Neuronal stem cell (in vitro differentiated cells): ENCODE results near the gene GPR32.

Experiments used
- DNase-seq: peaks from one replicate; pipeline ENCODE4 v3.0.0-alpha.2; 2013; ENCODE audit warnings: low spot score
- H2AFZ ChIP-seq: one replicate; pipeline ENCODE4 v1.6.1; 2013; ENCODE audit warnings: mild to moderate bottlenecking, low read length, inconsistent platforms
- H2AK5ac ChIP-seq: 2 replicates; pipeline ENCODE4 v1.6.1; 2013; ENCODE audit warnings: low read depth, mild to moderate bottlenecking, inconsistent platforms, low read length, moderate library complexity, mixed read lengths
- H2BK120ac ChIP-seq: 2 replicates; pipeline ENCODE4 v1.6.1; 2013; ENCODE audit warnings: low read depth, mild to moderate bottlenecking, inconsistent platforms, low read length, moderate library complexity, mixed read lengths
- H2BK12ac ChIP-seq: one replicate; pipeline ENCODE4 v1.6.1; 2013; ENCODE audit warnings: low read length, inconsistent platforms
- H2BK15ac ChIP-seq: 2 replicates; pipeline ENCODE4 v1.6.1; 2013; ENCODE audit warnings: mild to moderate bottlenecking, low read length, inconsistent platforms, mixed read lengths
- H2BK5ac ChIP-seq: one replicate; pipeline ENCODE4 v1.6.1; 2013; ENCODE audit warnings: inconsistent platforms, mild to moderate bottlenecking, low read length, moderate library complexity
- H3K14ac ChIP-seq: one replicate; pipeline ENCODE4 v1.6.1; 2013; ENCODE audit warnings: low read length, inconsistent platforms
- H3K18ac ChIP-seq: 2 replicates; pipeline ENCODE4 v1.6.1; 2013; ENCODE audit warnings: low read length, inconsistent platforms
- H3K23ac ChIP-seq: 2 replicates; pipeline ENCODE4 v1.6.1; 2013; ENCODE audit warnings: low read depth, mild to moderate bottlenecking, mixed read lengths, low read length, inconsistent platforms; ENCODE audit not compliant: poor library complexity
- H3K27ac ChIP-seq: replicated peaks from 3 replicates; pipeline ENCODE4 v1.5.1; 2013; ENCODE audit warnings: low read length, inconsistent platforms
- H3K27me3 ChIP-seq, 3 experiments: 2 replicates each; pipeline ENCODE4 v1.6.1; 2013; ENCODE audit warnings: low read length in 3 of 3, mild to moderate bottlenecking in 2 of 3, inconsistent platforms in 1 of 3, low read depth in 1 of 3, mixed read lengths in 1 of 3, moderate library complexity in 1 of 3; ENCODE audit not compliant: control insufficient read depth in 3 of 3, insufficient read depth in 3 of 3
- H3K36me3 ChIP-seq, 2 donors: replicated peaks in 1 of 2; 2 replicates each; pipeline ENCODE4 v1.6.1; 2013; ENCODE audit warnings: low read length in 2 of 2; ENCODE audit not compliant: control insufficient read depth in 2 of 2, insufficient read depth in 2 of 2
- H3K4ac ChIP-seq: 2 replicates; pipeline ENCODE4 v1.6.1; 2013; ENCODE audit warnings: inconsistent platforms, mild to moderate bottlenecking, low read length, moderate library complexity
- H3K4me1 ChIP-seq, 2 donors: 1 replicate in 1 of 2; 2 replicates in 1 of 2; pipeline ENCODE4 v1.6.1; 2013; ENCODE audit warnings: low read length in 2 of 2, low read depth in 1 of 2; ENCODE audit not compliant: control insufficient read depth in 2 of 2, insufficient read depth in 1 of 2
- H3K4me2 ChIP-seq: one replicate; pipeline ENCODE4 v1.6.1; 2013; ENCODE audit warnings: mild to moderate bottlenecking, low read length, inconsistent platforms; ENCODE audit not compliant: insufficient read depth, poor library complexity, severe bottlenecking
- H3K4me3 ChIP-seq, 2 donors: 2 replicates each; pipeline ENCODE4 v1.5.1; 2013; ENCODE audit warnings: low read length in 2 of 2, mild to moderate bottlenecking in 2 of 2, inconsistent platforms in 1 of 2, moderate library complexity in 1 of 2
- H3K79me1 ChIP-seq: one replicate; pipeline ENCODE4 v1.6.1; 2013; ENCODE audit warnings: low read depth, mild to moderate bottlenecking, inconsistent platforms, low read length, moderate library complexity
- H3K9ac ChIP-seq: one replicate; pipeline ENCODE4 v1.6.1; 2013; ENCODE audit warnings: mild to moderate bottlenecking, low read depth, low read length, inconsistent platforms; ENCODE audit not compliant: poor library complexity
- H3K9me3 ChIP-seq, 2 donors: replicated peaks in 1 of 2; 2 replicates each; pipeline versions ENCODE3 to v1.6.1; 2013; ENCODE audit warnings: low read length in 2 of 2, mild to moderate bottlenecking in 2 of 2, inconsistent platforms in 1 of 2, low read depth in 1 of 2, mixed read lengths in 1 of 2, moderate library complexity in 1 of 2; ENCODE audit not compliant: control insufficient read depth in 2 of 2, insufficient read depth in 1 of 2
- H4K8ac ChIP-seq: one replicate; pipeline ENCODE4 v1.6.1; 2013; ENCODE audit warnings: low read depth, mild to moderate bottlenecking, inconsistent platforms, low read length, moderate library complexity
- H4K91ac ChIP-seq: one replicate; pipeline ENCODE4 v1.6.1; 2013; ENCODE audit warnings: low read length, low read depth, mild to moderate bottlenecking, inconsistent platforms; ENCODE audit not compliant: poor library complexity
- WGBS, 2 donors: extraction: QIAGEN DNeasy Blood & Tissue Kit; methylation state at CpG; one replicate each; pipeline ENCODE4 v1.1.7; 2013; ENCODE audit warnings: missing lambda C conversion rate in 2 of 2, mixed read lengths in 1 of 2; ENCODE audit not compliant: insufficient read length in 2 of 2, insufficient replicate concordance in 1 of 2; ENCODE audit errors: extremely low coverage in 2 of 2; 5-methylcytosine and 5-hydroxymethylcytosine counted together

Gene GPR32

DNA sequence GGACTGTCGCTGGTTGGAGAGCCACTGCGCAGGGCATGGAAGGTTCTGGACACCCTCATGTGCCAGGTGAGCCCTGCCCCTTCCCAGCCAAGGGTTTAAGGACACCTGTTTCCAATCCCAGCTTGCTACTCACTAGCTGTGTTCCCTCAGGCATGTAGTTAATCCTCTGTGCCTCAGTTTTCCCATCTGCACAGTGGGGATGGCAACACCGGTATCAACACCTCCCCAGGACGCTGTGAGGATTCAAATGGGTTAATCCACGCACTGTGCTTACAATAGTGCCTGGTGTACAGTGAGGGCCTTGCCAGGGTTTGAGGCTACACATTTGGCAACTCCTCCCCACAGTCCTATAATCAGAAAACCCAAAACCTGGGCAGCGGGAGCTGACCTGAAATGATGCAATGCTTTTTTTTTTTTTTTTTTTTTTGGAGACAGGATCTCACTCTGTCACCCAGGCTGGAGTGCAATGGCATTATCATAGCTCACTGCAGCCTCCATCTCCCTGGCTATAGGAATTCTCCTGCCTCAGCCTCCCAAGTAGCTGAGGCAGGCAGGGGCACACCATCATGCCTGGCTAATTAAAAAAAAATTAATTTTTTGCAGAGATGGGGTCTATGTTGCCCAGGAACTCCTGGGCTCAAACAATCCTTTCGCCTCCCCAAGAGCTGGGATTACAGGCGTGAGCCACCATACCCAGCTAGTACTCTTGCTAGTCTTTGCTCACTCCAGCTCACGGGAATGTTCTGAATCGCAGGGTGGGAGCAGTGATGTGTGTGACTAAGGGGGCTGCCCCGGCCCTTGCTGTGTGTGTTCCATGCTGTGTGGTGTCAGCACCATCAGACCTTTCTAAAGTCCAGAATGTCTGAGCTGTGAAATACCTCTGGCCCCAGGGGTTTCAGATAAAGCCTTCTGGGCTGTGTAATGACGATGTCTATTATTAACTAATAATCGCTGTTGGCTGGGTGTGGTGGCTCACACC lies 22.3 kb downstream of the GPR32 start:
- Histone ChIP-seq H3K4ac (no peak overlapping the region), H3K23ac (peak overlapping the region; percentile 17), H3K4me1 (peaks cover 0 to 5% of the 10 kb centered on the region in 2 donors)

DNA sequence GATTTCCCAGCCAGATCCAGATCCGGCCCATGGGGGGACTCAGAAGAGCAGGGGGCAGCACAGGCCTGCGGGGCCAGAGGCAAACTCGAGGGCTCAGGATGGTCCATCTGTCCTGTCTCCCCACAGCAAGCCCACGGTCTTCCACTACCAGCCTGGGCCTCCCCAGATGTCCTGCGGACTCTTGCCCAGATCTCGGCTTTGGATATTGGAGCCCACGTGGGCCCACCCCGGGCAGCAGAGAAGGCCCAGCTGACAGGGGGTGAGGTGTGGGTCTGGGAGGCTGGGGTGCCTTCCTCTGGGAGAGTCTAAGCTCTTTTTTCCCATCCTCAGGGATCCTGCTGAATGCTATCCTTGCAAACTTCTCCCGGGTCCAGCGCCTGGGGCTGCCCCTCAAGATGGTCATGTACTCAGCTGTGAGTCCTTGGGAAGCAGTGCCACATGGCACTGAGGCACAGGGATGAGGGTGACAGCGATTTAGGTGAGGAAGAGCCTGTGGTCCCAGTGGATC lies 23.3 kb downstream of the GPR32 start:
- no peak overlapping the region for H4K8ac ChIP-seq
- no peak overlapping the region for H2BK15ac ChIP-seq
- DNase-seq: no peak
- no peak overlapping the region for H2BK5ac ChIP-seq
- no peak overlapping the region for H3K4ac ChIP-seq
- H2AFZ ChIP-seq: no peak overlapping the region
- no CpG with 5 or more reads among the region's 11 CpGs for WGBS, 2 donors
- H3K14ac ChIP-seq: peak overlapping the region; percentile 44
- H4K91ac ChIP-seq: no peak overlapping the region
- peaks cover 27 to 37% of the 10 kb centered on the region in 2 donors for H3K36me3 ChIP-seq
- H3K9ac ChIP-seq: no peak overlapping the region
- H3K27ac ChIP-seq: no peak overlapping the region
- no peak overlapping the region for H2AK5ac ChIP-seq
- H2BK12ac ChIP-seq: no peak overlapping the region
- H3K27me3 ChIP-seq: no peaks in the 10 kb centered on the region
- no peak overlapping the region for H2BK120ac ChIP-seq
- no peak overlapping the region for H3K4me3 ChIP-seq
- H3K23ac ChIP-seq: peak overlapping the region; percentile 58
- peaks cover 4% of the 10 kb centered on the region for H3K79me1 ChIP-seq
- no peak overlapping the region for H3K4me2 ChIP-seq
- H3K9me3 ChIP-seq: peaks cover 0 to 2% of the 10 kb centered on the region in 2 donors
- peak overlapping the region; percentile 60 for H3K18ac ChIP-seq
- peaks cover 0 to 5% of the 10 kb centered on the region in 2 donors for H3K4me1 ChIP-seq

More for the DNA sequence above, 22.3 kb downstream of the GPR32 start:
- Histone ChIP-seq H3K27me3 (no peaks in the 10 kb centered on the region), H2BK5ac (no peak overlapping the region), H3K79me1 (peaks cover 2% of the 10 kb centered on the region), H2BK15ac (no peak overlapping the region), H4K8ac (no peak overlapping the region), H3K9me3 (peaks cover 0 to 2% of the 10 kb centered on the region in 2 donors), H3K36me3 (peaks cover 16 to 26% of the 10 kb centered on the region in 2 donors), H3K4me2 (no peak overlapping the region), H3K4me3 (peak overlapping the region in 1 of 2 donors; percentile 53), H3K14ac (no peak overlapping the region), H2BK120ac (no peak overlapping the region), H3K27ac (no peak overlapping the region), H2AFZ (no peak overlapping the region), H4K91ac (no peak overlapping the region), H2BK12ac (no peak overlapping the region), H2AK5ac (no peak overlapping the region), H3K18ac (no peak overlapping the region), H3K9ac (no peak overlapping the region)
- DNase-seq: no peak
- no CpG with 5 or more reads among the region's 13 CpGs for WGBS, 2 donors

DNA sequence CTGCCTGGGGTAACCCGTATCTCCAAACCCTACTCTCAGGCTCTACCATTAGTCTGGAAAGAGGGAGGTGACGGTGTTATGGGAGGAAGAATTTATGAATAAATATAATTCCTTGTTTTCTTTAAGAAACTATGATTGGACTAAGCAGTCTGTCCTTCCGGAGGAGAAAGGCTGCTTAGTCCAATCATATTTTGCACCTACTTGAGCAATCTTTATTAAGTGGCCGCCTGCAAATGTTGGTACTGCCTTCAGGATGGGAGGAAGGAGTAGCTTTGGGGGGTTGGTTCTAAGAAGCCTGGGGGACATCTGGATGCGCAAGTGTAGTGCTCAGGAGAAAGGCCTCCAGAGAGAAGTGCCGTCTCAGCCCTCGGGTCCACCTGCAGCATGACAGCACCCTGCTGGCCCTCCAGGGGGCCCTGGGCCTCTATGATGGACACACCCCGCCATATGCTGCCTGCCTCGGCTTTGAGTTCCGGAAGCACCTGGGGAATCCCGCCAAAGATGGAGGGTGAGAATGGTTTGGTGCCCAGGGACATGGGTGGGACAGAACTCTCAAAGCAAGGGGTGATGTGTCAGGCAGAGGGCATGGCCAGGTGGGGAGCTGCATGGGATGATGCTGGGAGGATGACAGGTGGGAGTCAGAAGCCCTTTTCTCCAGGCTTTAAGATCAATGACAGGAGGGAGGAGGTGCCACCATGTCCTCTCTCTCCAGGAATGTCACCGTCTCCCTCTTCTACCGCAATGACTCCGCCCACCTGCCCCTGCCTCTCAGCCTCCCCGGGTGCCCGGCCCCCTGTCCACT lies 24.0 kb downstream of the GPR32 start:
- Histone ChIP-seq H2BK15ac (no peak overlapping the region), H3K14ac (no peak overlapping the region), H2AFZ (no peak overlapping the region), H3K18ac (peak overlapping the region; percentile 9), H4K91ac (no peak overlapping the region), H3K23ac (peak overlapping the region; percentile 71), H2AK5ac (no peak overlapping the region), H3K36me3 (peaks cover 32 to 44% of the 10 kb centered on the region in 2 donors), H3K4me2 (no peak overlapping the region), H3K79me1 (peaks cover 6% of the 10 kb centered on the region), H3K27ac (no peak overlapping the region), H3K4ac (no peak overlapping the region), H3K4me1 (peaks cover 0 to 5% of the 10 kb centered on the region in 2 donors), H3K4me3 (no peak overlapping the region), H3K9me3 (peaks cover 0 to 2% of the 10 kb centered on the region in 2 donors), H2BK12ac (no peak overlapping the region), H3K27me3 (no peaks in the 10 kb centered on the region), H3K9ac (peak overlapping the region; percentile 66), H4K8ac (no peak overlapping the region), H2BK5ac (no peak overlapping the region), H2BK120ac (no peak overlapping the region)
- DNase-seq: no peak
- WGBS, 2 donors: 100% methylated on average over 1 of the region's 16 CpGs; no CpG with 5 or more reads in 1 of the 2 donors
